ENCODE measurements around the gene TRIM24.
A peak's percentile ranks its signal among the peaks of the same experiment; 100 is the strongest.
"Not testable (repeated sequence)": the region's sequence is repeated elsewhere in the genome, so short reads cannot be mapped to it uniquely, and the experiment has no call there.

TRIM24 gene

DNA sequence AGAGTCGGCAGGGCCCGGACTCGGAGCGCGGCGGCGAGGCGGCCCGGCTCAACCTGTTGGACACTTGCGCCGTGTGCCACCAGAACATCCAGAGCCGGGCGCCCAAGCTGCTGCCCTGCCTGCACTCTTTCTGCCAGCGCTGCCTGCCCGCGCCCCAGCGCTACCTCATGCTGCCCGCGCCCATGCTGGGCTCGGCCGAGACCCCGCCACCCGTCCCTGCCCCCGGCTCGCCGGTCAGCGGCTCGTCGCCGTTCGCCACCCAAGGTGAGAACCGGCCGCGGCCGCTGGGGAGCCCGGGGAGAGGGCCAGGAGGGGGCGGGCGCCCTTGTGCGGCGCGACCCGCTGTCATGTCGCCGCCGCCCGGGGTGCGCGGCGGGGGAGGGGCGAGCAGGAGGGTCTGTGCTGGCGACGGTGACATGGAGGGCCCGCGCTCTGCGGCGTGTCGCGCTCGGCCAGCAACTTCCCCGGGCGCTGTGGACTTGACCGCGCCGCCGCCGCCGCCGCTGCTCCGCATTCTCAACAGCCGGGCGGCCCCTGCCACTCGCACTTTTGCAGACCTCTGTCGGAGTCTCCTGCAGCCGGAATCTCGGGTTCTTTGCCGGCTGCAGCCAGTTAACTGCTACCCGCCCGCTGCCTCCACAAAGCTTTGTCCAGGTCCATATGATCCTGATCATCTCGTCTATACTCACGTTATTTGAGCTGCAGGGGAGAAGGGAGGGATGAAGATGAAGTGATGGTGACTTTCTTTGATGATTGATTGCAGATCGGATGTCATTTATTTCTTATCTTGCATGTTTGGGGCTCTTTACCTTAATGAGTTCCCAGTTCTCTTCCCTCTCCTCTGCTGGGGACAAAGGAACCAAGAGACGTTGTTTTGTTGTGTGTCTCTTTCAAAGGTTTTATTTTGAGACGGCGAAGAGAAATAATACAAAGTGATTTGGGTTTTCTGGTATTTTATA, 869 bp downstream of the TRIM24 start:
- peak; percentile 58 to 81 (median 68) for DNase-seq

DNA sequence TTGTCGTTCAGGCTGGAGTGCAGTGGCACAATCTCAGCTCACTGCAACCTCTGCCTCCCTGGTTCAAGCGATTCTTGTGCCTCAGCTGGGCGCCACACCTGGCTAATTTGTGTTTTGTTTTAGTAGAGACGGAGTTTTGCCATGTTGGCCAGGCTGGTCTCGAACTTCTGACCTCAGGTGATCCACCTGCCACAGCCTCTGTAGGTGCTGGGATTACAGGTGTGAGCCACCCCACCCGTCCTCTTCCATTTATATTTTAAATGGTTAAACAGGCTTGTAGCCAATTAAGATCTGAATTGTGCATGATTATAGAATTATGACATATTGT, 3.2 kb downstream of the TRIM24 start:
- DNase-seq, result not testable (repeated sequence)

DNA sequence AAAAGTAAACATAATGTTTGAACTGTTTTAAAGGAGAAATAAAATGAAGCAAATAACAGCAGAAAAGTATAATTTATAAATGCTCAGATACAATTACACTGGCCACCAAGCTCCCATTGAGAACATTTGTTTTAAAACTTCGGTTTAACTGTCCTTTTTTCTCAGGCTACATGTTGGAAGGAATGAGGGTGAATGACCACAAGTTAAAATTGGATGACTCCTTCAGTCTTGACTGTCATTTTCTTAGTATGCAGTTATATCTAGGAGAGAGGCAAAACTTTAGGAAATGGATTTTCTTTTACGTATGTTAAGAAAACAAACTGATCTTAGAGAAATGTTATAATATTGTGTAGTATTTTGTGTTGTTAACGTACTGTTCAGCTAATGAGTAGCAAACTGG, 5.0 kb downstream of the TRIM24 start:
- no peak for DNase-seq

DNA sequence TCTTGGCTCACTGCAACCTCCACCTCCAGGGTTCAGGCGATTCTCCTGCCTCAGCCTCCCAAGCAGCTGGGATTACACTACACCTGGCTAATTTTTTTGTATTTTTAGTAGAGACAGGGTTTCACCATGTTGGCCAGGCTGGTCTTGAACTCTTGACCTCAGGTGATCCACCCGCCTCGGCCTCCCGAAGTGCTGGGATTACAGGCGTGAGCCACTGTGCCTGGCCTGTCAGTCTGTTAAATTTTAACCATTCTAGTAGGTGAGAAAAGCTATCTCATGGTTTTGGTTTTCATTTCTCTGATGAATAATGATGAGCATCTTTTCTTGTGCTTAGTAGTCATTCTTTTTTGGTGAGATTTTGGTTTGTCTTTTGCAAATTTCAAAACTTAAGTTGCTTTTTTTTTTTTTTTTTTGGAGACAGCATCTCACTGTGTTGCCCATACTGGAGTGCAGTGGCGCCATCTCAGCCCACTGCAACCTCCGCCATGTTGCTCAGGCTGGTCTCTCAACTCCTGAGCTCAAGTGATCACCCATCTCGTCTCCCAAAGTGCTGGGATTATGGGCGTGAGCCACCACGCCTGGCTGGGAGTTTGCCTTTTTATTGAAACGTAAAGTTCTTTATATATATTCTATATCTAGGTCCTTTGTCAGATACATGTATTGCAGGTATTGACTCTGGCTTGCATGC, 6.2 kb downstream of the TRIM24 start:
- not testable (repeated sequence) for DNase-seq

DNA sequence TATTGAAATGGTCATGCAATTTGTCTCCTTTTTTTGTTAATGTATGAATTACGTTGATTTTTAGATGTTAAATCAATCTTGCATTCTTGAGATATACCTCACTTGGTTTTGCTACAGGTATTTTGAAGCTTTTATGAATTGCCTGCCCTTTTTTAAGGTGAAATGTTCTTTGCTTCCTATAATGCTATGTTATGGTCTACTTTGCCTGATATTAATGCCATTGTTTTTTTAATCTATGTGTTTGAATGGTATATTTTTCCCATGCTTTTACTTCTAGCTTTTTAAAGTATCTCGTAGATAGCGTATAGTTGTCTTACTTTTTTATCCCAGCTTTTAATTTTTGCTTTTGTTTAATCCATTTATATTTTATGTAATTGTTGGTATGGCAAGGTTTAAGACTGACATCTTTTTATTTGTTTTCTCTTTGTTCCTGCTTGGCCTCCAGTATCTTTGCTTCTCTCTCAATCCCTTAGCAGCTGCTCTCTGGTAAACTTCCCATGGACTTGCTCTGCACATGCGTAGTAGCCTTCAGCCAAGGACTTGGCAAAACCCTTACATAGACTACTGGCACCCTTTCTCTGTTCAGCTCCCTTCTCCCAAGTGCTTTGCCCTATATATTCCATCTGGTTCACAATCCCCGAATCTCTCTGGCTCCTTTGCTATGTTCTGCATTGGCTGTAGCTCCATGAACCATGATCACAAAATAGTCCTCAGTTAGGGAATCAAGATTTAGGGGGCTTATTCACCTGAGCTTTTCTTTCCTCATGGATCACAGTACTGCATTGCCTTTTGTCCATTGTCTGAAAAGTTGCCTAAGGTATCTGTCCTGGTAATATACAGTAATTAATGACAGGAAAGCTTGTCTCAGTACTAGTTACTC, 8.4 kb downstream of the TRIM24 start:
- no peak for DNase-seq

DNA sequence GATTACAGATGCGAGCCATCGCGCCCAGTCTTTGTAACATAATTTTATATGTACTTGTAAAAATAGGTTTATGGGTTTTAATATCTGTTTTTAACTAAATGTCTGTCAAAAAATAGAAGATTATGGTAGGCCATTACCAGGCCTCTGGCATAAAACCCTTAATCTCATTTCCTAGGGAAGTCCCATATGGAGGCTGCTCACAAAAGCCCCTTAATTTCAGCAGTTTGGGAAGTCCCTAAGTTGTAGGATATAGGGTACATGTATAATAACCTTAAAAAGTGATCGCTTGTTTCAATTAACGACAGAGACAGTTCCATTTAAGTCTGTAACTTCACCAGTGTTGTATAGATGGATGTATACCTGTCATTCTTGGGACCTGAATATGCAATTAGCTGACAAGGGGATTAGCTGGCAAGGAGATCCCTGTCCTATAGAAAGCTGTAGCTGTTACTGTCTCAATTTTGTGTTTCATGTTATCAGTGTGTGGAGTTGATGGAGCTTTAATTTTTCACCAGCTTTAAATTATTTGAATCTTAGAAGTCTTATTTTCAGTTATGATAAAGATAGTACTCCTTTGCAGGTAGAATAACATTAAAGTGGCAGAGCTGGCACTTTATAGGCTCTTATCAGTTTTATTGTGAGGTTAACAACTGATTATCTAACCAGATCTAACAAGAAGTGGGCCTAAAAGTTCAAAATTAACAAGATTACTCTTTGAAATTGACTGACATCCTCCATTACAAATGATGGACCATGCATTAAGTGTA, 10.5 kb downstream of the TRIM24 start:
- DNase-seq, result no peak

DNA sequence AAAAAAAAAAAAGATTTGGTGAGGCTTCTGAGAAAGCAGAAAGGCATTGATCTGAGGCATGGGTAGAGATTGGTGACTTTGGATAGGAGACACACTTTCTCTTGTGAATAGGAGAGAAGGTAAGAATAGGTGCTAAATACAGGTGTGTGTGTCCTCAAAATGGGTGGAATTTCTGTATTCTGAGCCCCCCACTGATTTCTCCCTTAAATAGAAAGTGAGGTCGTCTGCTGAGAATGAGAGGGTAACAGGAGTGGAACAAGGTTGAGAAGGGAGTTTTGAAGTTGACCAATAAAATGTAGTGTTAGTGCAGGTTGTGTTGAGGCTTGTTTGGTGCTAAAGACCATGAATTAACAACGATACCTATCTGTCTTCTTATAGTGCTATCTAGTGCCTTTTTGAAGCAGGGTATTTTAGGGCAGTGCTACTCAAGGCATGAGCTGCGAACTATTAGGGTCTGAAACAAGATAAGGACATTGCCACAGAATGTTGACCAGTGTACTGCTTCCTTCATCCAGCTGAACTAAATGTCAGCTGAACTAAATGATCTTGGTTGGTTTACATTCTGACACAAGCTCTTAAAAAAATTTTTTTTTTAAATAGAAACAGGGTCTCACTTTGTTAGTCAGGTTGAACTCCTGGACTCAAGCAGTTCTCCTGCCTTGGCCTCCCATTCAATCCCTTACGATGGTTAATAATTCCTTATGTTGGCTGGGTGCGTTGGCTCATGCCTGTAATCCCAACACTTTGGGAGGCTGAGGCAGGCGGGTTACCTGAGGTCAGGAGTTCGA, 12.4 kb downstream of the TRIM24 start:
- no peak for DNase-seq

DNA sequence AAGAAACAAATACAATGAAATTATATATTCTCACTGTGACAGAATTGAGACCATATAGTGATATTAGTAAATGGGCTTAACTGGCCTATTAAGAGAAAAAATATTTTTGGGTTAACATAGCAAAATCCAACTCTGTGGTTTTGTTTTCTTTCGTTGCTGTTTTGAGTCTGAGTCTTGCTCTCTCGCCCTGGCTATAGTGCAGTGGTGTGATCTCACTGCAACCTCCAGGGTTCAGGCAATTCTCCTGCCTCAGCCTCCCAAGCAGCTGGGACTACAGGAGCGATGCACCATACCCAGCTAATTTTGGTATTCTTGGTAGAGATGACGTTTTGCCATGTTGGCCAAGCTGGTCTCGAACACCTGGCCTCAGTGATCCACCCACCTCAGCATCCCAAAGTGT, 15.3 kb downstream of the TRIM24 start:
- DNase-seq, result no peak

DNA sequence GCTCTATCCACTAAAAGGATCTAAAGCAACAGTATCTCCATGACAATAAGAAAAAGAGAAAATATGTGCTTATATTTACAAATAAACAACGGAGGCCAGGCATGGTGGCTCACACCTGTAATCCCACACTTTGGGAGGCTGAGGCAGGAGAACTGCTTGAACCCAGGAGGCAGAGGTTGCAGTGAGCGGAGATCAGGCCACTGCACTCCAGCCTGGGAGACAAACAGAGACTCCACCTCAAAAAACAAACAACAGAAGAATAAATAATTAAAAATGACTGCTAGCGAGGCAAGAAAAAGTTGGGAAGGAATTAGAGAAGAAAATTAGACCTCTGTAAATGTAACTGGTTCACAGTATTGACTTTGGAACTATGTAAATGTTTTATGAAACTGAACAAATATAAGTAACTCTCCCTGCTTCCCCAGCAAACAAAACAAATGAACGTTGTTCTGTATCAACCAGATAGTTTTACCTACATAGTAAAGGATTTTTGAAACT, 17.1 kb downstream of the TRIM24 start:
- no peak for DNase-seq

DNA sequence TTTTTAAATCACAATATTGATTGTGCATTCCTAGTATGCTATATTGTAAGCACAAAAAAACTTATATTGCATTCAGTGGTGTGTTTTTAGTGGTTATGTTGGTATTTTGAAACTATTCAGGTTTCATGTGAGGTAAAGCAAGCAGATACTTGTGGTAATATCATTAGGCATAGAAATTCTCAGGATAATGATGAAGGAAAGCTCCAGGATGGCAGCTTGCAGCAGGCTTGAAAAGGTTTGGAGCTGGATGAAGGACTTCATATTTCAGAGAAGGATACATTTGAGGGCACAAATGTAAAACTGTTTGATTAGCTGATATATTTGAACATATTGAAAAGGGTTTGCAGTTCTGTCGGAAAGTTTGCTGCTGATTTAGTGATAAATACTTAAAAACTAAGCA, 17.5 kb downstream of the TRIM24 start:
- no peak for DNase-seq

DNA sequence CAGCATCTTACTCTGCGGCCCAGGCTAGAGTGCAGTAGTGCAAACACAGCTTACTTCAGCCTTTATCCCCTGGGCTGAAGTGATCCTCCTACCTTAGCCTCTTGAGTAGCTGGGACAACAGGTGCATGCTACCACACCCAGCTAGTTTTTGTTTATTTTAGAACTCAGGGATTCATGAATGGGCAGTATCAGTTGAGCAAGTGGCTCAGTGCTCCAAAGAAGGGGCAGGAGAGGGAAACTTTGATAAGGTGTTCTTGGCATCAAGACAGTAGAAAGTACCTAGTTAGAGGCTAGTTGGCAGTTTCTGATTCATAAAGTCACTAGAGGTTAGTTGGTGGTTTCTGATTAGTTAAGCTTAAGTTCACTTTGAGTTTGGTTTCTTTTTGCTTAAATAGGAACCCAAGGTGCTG, 18.4 kb downstream of the TRIM24 start:
- DNase-seq, result no peak

DNA sequence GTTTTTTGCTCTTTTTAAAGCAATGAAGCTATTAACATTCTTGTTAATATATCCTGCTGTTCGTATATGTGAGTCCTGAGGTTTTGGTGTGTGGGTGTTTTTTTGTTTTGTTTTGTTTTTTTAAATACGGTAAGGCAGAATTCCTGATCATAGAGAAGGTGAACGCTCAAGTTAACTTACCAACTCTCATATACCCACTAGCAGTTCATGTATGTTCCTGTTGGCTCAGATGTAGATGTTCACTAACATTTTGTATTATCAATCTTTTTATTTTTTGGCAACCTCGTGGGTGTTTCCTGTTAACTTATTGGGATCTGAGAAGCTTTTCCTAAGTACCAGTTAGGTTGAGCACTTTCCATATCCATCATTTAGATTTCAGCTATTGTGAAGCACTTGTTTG, 20.5 kb downstream of the TRIM24 start:
- DNase-seq, result no peak

DNA sequence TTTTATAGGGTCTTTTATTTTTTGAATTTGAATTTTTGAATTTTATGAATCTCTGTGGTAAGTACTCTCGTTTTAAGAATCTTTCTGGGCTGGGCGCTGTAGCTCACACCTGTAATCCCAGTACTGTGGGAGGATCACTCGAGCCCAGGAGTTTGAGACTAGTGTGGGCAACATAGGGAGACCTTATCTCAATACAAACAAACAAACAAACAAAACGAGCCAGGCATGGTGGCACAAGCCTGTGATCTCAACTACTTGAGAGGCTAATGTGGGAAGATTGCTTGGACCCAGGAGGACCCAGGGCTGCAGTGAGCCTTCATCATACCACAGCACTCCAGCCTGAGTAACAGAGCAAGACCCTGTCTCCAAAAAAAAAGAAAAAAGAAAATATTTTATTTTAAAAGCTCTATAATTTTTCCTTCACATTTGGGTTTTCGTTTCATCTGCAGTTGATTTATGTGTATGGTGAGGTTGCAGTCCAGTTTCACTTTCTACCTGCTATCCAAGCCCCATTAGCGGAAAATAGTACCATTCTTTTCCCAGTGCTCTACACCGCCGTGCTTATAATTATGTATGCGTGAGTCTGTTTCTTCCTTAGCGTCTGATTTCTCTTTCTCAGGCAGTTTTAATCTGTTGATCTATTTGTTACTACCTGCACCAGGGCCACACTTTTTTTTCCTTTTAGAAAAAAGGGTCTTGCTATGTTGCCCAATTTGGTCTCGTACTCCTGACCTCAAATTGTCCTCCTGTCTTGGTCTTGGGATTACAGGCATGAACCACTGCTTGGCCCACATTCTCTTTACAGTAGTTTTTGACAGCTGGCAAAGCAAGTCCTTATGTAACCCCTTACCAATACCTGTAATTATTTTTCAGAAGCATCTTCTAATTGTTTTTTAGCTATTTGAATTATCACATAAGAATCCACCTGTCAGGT, 21.7 kb downstream of the TRIM24 start:
- no peak for DNase-seq

DNA sequence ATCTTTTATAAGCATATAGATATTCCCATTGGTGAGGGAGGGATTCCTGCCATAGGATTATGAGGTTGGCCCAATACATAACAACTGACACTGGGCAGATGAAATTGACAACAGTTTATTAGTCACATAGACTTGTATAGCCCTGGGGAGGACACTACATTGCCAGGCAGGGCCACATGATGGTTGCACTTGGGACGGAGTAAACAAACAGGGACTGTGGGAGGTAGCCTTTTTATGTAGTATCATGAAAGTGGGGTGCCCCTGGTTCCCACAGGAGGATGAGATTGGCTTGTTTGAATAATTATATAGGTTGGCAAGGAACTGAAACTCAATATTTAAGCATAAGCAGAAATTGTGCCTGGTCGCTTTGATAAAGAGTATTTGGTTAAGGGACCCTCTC, 23.5 kb downstream of the TRIM24 start:
- DNase-seq, result peak in 3 of 4 experiments; percentile 15 to 27 (median 17)

DNA sequence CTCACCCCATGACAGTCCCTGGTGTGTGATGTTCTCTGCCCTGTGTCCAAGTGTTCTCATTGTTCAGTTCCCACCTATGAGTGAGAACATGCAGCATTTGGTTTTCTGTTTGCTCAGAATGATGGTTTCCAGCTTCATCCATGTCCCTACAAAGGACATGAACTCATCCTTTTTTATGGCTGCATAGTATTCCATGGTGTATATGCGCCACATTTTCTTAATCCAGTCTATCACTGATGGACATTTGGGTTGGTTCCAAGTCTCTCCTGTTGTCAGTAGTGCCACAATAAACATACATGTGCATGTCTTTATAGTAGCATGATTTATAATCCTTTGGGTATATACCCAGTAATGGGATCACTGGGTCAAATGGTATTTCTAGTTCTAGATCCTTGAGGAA, 25.4 kb downstream of the TRIM24 start:
- not testable (repeated sequence) for DNase-seq

DNA sequence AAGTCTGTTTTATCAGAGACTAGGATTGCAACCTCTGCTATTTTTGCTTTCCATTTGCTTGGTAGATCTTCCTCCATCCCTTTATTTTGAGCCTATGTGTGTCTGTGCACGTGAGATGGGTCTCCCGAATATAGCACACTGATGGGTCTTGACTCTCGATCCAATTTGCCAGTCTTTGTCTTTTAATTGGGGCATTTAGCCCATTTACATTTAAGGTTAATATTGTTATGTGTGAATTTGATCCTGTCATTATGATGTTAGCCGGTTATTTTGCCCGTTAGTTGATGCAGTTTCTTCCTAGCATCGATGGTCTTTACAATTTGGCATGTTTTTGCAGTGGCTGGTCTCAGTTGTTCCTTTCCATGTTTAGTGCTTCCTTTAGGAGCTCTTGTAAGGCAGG, 29.1 kb downstream of the TRIM24 start:
- DNase-seq, result not testable (repeated sequence)

DNA sequence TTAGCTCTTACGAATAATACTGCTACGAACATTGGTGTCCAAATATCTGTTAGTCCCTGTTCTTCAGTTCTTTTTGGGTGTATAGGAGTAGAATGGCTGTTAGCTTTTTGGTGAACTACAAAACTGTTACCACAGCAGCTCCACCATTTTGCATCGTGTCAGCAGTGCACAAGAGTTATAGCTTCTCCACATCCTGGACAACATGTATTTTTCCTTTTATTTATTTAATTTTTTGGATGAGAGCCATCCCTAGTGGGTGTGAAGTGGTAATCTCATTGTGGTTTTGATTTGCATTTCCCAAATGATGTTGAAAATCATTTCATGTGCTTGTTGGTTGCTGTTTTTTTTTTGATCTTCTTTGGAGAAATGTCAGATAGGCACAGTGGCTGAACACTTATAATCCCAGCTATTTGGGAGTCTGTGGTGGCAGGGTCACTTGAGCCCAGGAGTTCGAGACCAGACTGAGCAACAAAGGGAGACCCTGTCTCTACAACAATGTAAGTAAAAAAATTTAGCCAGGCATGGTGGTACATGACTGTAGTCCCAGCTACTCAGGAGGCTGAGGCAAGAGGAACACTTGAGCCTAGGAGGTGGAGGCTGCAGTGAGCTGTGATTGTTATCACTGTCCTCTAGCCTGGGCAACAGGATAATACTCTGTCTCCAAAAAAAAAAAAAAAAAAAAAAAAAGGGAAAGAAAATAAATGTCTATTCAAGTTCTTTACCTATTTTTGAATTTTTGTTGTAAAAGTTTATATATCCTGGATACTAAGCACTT, 31.7 kb downstream of the TRIM24 start:
- no peak for DNase-seq

DNA sequence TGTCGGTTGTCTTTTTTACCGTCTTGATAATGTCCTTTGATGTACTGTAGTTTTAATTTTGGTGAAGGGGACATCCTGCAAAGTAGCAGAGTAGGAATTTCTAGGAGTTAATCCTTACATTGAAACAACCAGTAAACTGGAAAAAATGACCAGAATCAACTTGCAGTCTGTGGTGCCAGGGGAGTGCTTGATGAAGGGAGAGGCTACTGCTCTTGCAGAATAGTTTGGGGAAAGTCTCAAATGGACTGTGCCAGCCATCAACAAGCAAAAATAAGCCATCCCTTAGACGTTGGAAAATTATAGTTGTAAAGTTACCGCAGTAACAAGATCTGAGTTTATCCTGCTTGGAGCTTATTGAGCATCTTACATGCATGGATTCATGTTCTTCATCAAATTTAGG, 32.4 kb downstream of the TRIM24 start:
- no peak for DNase-seq

DNA sequence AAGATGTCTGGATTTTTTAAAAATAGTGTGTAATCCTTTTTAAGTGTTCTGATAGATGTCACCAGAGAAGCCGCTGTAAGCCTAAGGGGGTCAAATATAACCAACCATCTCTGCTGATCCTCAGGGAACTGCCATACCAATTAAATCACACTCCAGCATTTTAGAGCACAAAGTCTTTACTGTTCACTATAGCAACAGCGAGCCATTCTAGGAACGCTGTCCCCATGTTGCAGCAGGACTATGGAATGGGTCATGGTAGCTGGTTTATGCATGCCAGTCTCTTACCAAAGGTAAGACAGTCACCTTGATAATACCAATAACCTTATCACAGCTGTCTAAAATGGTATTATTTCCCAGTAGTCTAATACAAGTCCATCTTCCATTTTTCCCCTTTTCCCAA, 33.5 kb downstream of the TRIM24 start:
- DNase-seq, result no peak

Measured in suppressor macrophage (primary cell).